GM23248 (cell line): ENCODE measurements around the gene RPH3AL.

Source experiments
- EZH2 ChIP-seq: fragments of 200-600 bp; sonication (generic); IDR thresholded peaks from 2 replicates; pipeline ENCODE4 v1.6.1; 2018; ENCODE audit warnings: antibody characterized with exemption, mild to moderate bottlenecking; ENCODE audit not compliant: insufficient read depth, poor library complexity, severe bottlenecking
- EZH2phosphoT487 ChIP-seq: fragments of 200-600 bp; sonication (generic); IDR thresholded peaks from 2 replicates; pipeline ENCODE4 v1.6.1; 2018; ENCODE audit warnings: antibody characterized with exemption, moderate library complexity, mild to moderate bottlenecking, low read depth; ENCODE audit not compliant: insufficient read depth

- TF ChIP-seq EZH2 (no peak), EZH2phosphoT487 (no peak)
Observed at GRCh38 chr17:345992-346785, 6.4 kb downstream of the RPH3AL start.
